Dedifferentiated amniotic fluid mesenchymal stem cell (primary cell): ENCODE results near the gene CENPC.
A peak's percentile ranks its signal among the peaks of the same experiment; 100 is the strongest.
"Not testable (repeated sequence)": the region's sequence is repeated elsewhere in the genome, so short reads cannot be mapped to it uniquely, and the experiment has no call there.

Source experiments
- DNase-seq: peaks from one replicate; pipeline ENCODE4 v3.0.0-alpha.2; 2016; ENCODE audit errors: extremely low spot score

The CENPC gene

GRCh38 chr4:67545199-67546003, at the start of gene CENPC:
Gene CENPC, minus strand, starts transcription at chr4:67545503. Its CDS starts 148 bp downstream, at chr4:67545355.
- peak; percentile 97 for DNase-seq

GRCh38 chr4:67593741-67594175, 48.5 kb upstream of the CENPC start:
- DNase-seq: no peak

GRCh38 chr4:67587156-67587555, 41.9 kb upstream of the CENPC start:
- no peak for DNase-seq

- DNase-seq: no peak
Measured at GRCh38 chr4:67584496-67584895, 39.2 kb upstream of the CENPC start.

- DNase-seq: no peak
Measured at GRCh38 chr4:67581913-67582312, 36.6 kb upstream of the CENPC start.

- DNase-seq: no peak
Measured at GRCh38 chr4:67581208-67581857, 36.0 kb upstream of the CENPC start.

- DNase-seq: no peak
Measured at GRCh38 chr4:67580577-67580976, 35.3 kb upstream of the CENPC start.

GRCh38 chr4:67576538-67576937, 31.2 kb upstream of the CENPC start:
- no peak for DNase-seq

GRCh38 chr4:67576059-67576466, 30.8 kb upstream of the CENPC start:
- DNase-seq: no peak

- no peak for DNase-seq
Measured at GRCh38 chr4:67575232-67576058, 30.1 kb upstream of the CENPC start.

- DNase-seq: no peak
Measured at GRCh38 chr4:67573193-67573592, 27.9 kb upstream of the CENPC start.

GRCh38 chr4:67571975-67572374, 26.7 kb upstream of the CENPC start:
- DNase-seq: no peak

GRCh38 chr4:67570537-67570936, 25.2 kb upstream of the CENPC start:
- no peak for DNase-seq

- DNase-seq: no peak
Measured at GRCh38 chr4:67568820-67569219, 23.5 kb upstream of the CENPC start.

GRCh38 chr4:67566335-67566734, 21.0 kb upstream of the CENPC start:
- no peak for DNase-seq

- DNase-seq: no peak
Measured at GRCh38 chr4:67565284-67565683, 20.0 kb upstream of the CENPC start.

GRCh38 chr4:67558493-67558892, 13.2 kb upstream of the CENPC start, which contains the start of gene STAP1:
Gene STAP1, plus strand, starts transcription at chr4:67558727. Its CDS starts 83 bp downstream, at chr4:67558810.
- no peak for DNase-seq

GRCh38 chr4:67556436-67556835, 11.1 kb upstream of the CENPC start:
- DNase-seq: no peak

- DNase-seq: no peak
Measured at GRCh38 chr4:67555447-67555846, 10.1 kb upstream of the CENPC start.

- no peak for DNase-seq
Measured at GRCh38 chr4:67554096-67554495, 8.8 kb upstream of the CENPC start.

GRCh38 chr4:67552146-67552792, 7.0 kb upstream of the CENPC start:
- DNase-seq: not testable (repeated sequence)

GRCh38 chr4:67550857-67551256, 5.6 kb upstream of the CENPC start:
- DNase-seq: no peak
